ENCODE data around the gene GPSM1. TPM values are rescaled to one million over a fixed set of nuclear protein-coding genes. Genes with fewer than 3 reads are reported as not detected.

The GPSM1 gene
- total and polyA plus RNA-seq, 8 donors = 3.5 to 17.4 (median 12.1) TPM

DNA sequence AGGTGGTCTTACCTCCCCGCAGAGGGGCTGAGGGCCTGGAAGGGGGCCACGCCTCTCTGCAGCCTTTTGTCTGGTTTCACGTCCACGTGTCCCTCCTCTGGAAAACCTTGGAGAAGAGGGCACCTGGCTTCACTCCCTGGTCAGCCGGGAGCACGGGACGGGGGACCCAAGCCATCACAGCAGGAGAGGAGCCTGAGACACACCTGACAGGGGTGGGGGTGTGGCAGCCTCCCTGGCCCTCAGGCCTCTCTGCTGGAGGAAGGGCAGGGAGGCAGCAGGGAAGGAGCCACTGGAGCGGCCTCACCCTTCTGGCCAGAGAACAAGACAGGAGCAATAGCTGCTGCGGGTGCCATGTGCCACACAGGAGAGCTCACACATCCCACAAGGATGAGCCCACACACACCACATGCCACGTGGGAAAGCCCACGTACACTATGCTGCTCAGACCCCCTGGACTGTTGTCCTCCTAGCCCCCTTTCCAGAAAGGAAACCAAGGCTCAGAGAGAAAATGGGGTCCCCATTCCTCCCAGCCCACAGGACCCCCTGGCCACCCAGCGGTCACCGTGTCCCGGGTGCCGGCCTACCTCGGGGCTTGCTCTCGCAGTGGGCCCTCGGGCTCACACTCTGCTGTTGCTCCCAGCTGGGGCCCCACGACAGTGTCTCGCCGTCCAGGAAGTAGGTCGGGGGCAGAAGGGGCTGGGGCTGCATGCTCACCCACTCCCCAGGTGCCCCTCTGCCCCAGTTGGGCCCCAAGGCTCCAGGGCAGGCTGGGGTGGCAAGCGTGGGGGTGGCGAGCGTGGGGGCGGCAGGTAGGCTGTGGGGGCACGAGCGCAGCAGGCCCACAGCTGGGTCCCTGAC is 41.6 kb upstream of the GPSM1 start:
- H3K4me3 ChIP-seq = no peak overlapping the region
- TF ChIP-seq, protein P1, sequence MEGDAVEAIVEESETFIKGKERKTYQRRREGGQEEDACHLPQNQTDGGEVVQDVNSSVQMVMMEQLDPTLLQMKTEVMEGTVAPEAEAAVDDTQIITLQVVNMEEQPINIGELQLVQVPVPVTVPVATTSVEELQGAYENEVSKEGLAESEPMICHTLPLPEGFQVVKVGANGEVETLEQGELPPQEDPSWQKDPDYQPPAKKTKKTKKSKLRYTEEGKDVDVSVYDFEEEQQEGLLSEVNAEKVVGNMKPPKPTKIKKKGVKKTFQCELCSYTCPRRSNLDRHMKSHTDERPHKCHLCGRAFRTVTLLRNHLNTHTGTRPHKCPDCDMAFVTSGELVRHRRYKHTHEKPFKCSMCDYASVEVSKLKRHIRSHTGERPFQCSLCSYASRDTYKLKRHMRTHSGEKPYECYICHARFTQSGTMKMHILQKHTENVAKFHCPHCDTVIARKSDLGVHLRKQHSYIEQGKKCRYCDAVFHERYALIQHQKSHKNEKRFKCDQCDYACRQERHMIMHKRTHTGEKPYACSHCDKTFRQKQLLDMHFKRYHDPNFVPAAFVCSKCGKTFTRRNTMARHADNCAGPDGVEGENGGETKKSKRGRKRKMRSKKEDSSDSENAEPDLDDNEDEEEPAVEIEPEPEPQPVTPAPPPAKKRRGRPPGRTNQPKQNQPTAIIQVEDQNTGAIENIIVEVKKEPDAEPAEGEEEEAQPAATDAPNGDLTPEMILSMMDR (IDR thresholded peaks at IDR 0.05) = no peak
- TF ChIP-seq EP300 (IDR thresholded peaks at IDR 0.05) = no peak
- TF ChIP-seq POLR2AphosphoS5 (IDR thresholded peaks at IDR 0.05) = no peak
- no peak for TF ChIP-seq POLR2A (IDR thresholded peaks at IDR 0.05)
- H3K4me1 ChIP-seq = peaks cover 7 to 15% (median 10%) of the 10 kb centered on the region in 4 donors
- no peak for DNase-seq
- no peaks in the 10 kb centered on the region for H3K9me3 ChIP-seq
- intact Hi-C loops (cut with DNase I; ENCODE audit: low total_unique reads) = loop anchor here (10.0 kb wide), 1 partner anchor 111 kb away; no protein-coding TSS in a partner anchor
- no peaks in the 10 kb centered on the region for H3K36me3 ChIP-seq
- 75 to 82% (median 76%) methylated on average over 11 to 28 of the region's 28 CpGs for WGBS, 5 donors
- no peak overlapping the region for H3K27ac ChIP-seq
- peaks cover 0 to 87% (median 7%) of the 10 kb centered on the region in 3 donors for H3K27me3 ChIP-seq

DNA sequence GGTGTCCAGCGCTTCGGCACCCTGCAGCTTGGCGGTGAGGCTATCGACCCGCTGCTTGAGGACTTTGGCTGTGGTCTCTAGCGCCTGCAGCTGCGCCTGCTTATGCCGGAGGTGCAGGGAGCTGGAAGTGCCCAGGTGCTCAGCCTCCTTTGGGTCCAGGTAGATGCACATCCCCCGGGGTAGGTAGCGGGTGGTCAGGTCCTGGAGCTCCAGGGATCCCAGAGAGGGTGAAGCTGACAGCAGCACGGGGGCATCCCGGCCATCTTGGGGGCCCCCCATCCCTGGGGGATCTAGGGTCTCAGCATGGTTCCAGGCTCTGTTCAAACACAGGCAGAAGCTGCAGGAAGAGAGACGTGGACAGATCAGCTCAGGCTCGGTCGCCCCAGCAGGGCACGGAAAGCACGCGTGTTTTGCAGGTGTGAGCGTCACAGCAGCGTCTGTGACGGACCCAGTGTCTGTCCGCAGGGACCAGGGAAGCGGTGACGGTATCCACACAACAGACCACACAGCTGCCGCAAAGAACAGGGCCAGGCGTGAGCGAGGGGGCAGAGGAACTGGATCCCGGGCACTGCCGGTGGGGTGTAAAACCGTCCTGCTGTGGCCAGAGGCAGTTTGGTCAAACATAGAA is 40.9 kb upstream of the GPSM1 start:
- Histone ChIP-seq H3K4me1 (peaks cover 7 to 15% (median 10%) of the 10 kb centered on the region in 4 donors), H3K27ac (no peak overlapping the region), H3K9me3 (no peaks in the 10 kb centered on the region), H3K36me3 (no peaks in the 10 kb centered on the region), H3K27me3 (peaks cover 0 to 87% (median 7%) of the 10 kb centered on the region in 3 donors), H3K4me3 (no peak overlapping the region)
- intact Hi-C loops (cut with DNase I; ENCODE audit: low total_unique reads) = loop anchor here (10.0 kb wide), 1 partner anchor 112 kb away; no protein-coding TSS in a partner anchor
- WGBS, 5 donors = 78 to 87% (median 86%) methylated on average over 18 to 30 of the region's 30 CpGs
- DNase-seq = no peak
- no peak for TF ChIP-seq POLR2AphosphoS5 (IDR thresholded peaks at IDR 0.05)
- no peak for TF ChIP-seq EP300 (IDR thresholded peaks at IDR 0.05)
- TF ChIP-seq POLR2A (IDR thresholded peaks at IDR 0.05) = no peak
- TF ChIP-seq, protein P1 (IDR thresholded peaks at IDR 0.05) = no peak

DNA sequence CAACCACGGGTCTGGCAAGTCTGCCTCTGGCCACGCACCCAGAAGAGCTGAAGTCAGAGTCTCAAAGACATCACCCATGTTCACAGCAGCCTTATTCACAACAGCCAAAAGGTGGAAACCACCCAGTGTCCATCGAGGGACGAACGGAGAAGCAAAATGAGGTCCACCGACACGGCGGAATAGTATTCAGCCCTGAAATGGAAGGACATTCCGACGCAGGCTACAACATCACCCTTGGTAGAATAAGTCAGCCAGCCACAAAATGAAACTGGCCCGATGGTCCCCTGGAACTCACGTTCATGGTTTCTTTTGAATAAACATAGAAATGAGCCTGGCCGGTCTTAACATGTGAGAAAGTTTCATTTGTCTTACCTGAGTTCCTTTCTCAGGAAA is 40.4 kb upstream of the GPSM1 start:
- H3K27me3 ChIP-seq = peaks cover 0 to 87% (median 7%) of the 10 kb centered on the region in 3 donors
- 81 to 91% (median 88%) methylated on average over 13 of the region's 13 CpGs for WGBS, 5 donors
- DNase-seq = no peak
- intact Hi-C loops (cut with DNase I; ENCODE audit: low total_unique reads) = loop anchor here (10.0 kb wide), 1 partner anchor 112 kb away; no protein-coding TSS in a partner anchor
- H3K27ac ChIP-seq = no peak overlapping the region
- TF ChIP-seq EP300 (IDR thresholded peaks at IDR 0.05) = no peak
- TF ChIP-seq, protein P1 (IDR thresholded peaks at IDR 0.05) = no peak
- no peak for TF ChIP-seq POLR2AphosphoS5 (IDR thresholded peaks at IDR 0.05)
- TF ChIP-seq POLR2A (IDR thresholded peaks at IDR 0.05) = no peak
- H3K4me1 ChIP-seq = peaks cover 7 to 18% (median 12%) of the 10 kb centered on the region in 4 donors
- no peaks in the 10 kb centered on the region for H3K9me3 ChIP-seq
- no peak overlapping the region for H3K4me3 ChIP-seq
- H3K36me3 ChIP-seq = no peaks in the 10 kb centered on the region

DNA sequence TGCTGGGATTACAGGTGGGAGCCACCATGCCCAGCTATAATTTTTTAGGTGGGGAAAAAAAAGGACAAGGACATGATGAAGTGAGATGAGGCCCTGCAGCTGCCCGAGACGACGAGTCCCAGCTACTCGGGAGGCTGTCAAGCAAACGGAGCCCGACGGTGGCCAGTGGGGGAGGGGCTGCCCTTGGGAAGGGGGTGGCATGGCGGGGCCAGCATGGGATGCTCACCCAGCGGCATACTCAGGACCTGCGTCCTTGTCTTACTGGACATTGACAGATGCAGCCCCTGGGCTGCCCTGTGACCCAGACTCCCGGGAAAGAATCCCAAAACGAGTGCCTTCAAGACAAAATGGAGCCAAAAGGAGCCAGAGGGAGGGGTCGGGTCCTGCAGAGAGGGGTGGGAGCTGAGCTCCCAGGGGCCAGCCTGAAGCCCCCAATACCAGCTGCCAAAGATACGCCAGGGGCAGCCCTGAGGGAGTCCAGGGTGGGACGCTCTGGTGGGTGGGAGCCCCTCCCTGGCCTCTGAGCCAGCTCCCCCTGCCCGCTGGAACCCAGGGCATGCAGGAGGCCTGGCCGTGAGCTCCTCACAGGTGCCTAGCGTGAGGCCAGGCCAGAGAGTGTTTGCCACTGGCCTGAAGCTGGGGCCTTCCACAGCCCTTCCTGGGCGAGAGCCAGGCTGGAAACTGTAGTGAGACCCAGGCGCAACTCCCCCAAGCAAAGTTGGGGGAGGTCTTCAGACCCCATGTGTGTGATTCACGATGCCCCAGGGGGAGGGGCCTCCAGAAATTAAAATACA is 39.2 kb upstream of the GPSM1 start:
- Histone ChIP-seq H3K27ac (no peak overlapping the region), H3K27me3 (peaks cover 0 to 83% (median 7%) of the 10 kb centered on the region in 3 donors), H3K4me3 (no peak overlapping the region), H3K9me3 (no peaks in the 10 kb centered on the region), H3K4me1 (peaks cover 6 to 19% (median 16%) of the 10 kb centered on the region in 4 donors), H3K36me3 (no peaks in the 10 kb centered on the region)
- no peak for DNase-seq
- 53 to 66% (median 59%) methylated on average over 17 to 21 of the region's 21 CpGs for WGBS, 5 donors
- intact Hi-C loops (cut with DNase I; ENCODE audit: low total_unique reads) = loop anchor here (10.0 kb wide), 1 partner anchor 113 kb away; no protein-coding TSS in a partner anchor
- TF ChIP-seq, protein P1 (IDR thresholded peaks at IDR 0.05) = no peak
- TF ChIP-seq POLR2AphosphoS5 (IDR thresholded peaks at IDR 0.05) = no peak
- no peak for TF ChIP-seq POLR2A (IDR thresholded peaks at IDR 0.05)
- TF ChIP-seq EP300 (IDR thresholded peaks at IDR 0.05) = no peak
